ENCODE measurements around the gene CACNA1G.

DNA sequence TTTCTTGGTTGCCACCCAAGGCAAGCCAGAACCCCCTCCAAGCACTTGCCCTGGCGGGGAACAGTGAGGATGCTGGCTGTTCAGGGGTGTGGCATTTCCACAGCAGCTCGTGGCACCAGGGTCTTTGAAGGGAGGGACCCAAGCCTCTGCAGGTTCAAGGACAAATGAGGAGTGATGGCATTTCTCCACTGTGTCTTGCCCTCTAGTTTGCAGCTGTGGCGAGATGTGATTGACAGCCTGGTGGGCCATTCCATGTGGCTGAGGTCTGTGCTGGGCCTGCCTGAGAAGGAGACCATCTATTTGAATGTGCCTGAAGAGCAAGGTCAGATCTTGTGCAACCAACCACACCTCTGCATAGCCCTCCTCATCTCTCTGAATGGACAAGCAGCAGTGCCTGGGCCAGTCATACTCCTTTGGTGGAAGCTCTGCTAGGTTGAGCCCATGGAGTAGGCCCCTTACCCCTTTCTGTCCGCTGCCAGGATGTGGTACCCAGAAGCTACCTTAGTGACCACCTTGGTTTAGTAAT is 32.5 kb upstream of the CACNA1G start:
- TF ChIP-seq POLR2AphosphoS5 (IDR thresholded peaks at IDR 0.05; ENCODE audit: low read depth, low read length) (no peak), REST (IDR thresholded peaks at IDR 0.05; ENCODE audit: insufficient read depth in 1 of 2, low read depth in 2 of 2, low read length in 2 of 2) (no peak), TAF1 (IDR thresholded peaks at IDR 0.05; ENCODE audit: borderline replicate concordance, insufficient read depth, low read length) (no peak), SIN3A (IDR thresholded peaks at IDR 0.05; ENCODE audit: borderline replicate concordance, insufficient read depth, low read length) (no peak), FOXP2 (optimal IDR thresholded peaks at IDR 0.05; ENCODE audit: borderline replicate concordance, extremely low read depth, extremely low read length, insufficient read depth) (no peak)

Measured in PFSK-1 (cell line).